Loucy (cell line): Measurements from ENCODE around the gene TLCD3B.

Experiments used
- H2AFZ ChIP-seq: fragments of 200-600 bp; sonication (generic); 2 replicates; pipeline ENCODE4 v1.6.0; 2016; ENCODE audit warnings: antibody characterized with exemption, mild to moderate bottlenecking, low read length, moderate library complexity
- H3F3A ChIP-seq: fragments of 200-600 bp; 2 replicates; pipeline ENCODE4 v1.6.0; 2016; ENCODE audit warnings: antibody characterized with exemption, low read depth, mild to moderate bottlenecking
- H3K27me3 ChIP-seq: fragments of 200-600 bp; sonication (generic); 2 replicates; pipeline ENCODE4 v1.6.1; 2014; ENCODE audit warnings: low read length, mild to moderate bottlenecking; ENCODE audit not compliant: insufficient read depth, poor library complexity, severe bottlenecking
- H3K36me3 ChIP-seq: fragments of 200-600 bp; sonication (generic); 2 replicates; pipeline ENCODE4 v1.6.1; 2016; ENCODE audit warnings: low read length; ENCODE audit not compliant: insufficient read depth
- H3K4me1 ChIP-seq: fragments of 200-600 bp; sonication (generic); 2 replicates; pipeline ENCODE4 v1.5.1; 2014; ENCODE audit warnings: low read length, mild to moderate bottlenecking; ENCODE audit not compliant: insufficient read depth, poor library complexity, severe bottlenecking
- H3K4me2 ChIP-seq: fragments of 200-600 bp; sonication (generic); 2 replicates; pipeline ENCODE4 v1.6.0; 2014; ENCODE audit warnings: antibody characterized with exemption, low read length, low read depth, mild to moderate bottlenecking; ENCODE audit not compliant: poor library complexity, severe bottlenecking
- H3K4me3 ChIP-seq: fragments of 200-600 bp; sonication (generic); 2 replicates; pipeline ENCODE4 v1.5.1; 2014; ENCODE audit warnings: low read length, mild to moderate bottlenecking, mixed read lengths; ENCODE audit not compliant: poor library complexity, severe bottlenecking
- H3K79me2 ChIP-seq: fragments of 200-600 bp; sonication (generic); 2 replicates; pipeline ENCODE4 v1.6.1; 2014; ENCODE audit warnings: low read length; ENCODE audit not compliant: insufficient read depth
- H3K9ac ChIP-seq: fragments of 200-600 bp; sonication (generic); 2 replicates; pipeline ENCODE4 v1.6.0; 2014; ENCODE audit warnings: mild to moderate bottlenecking, low read depth, low read length, moderate library complexity; ENCODE audit not compliant: poor library complexity, severe bottlenecking
- H3K9me2 ChIP-seq: fragments of 200-600 bp; sonication (generic); replicated peaks from 2 replicates; pipeline ENCODE4 v1.6.1; 2016; ENCODE audit warnings: low read depth, low read length, mixed read lengths
- H3K9me3 ChIP-seq: fragments of 200-600 bp; sonication (generic); 2 replicates; pipeline ENCODE4 v1.6.1; 2014; ENCODE audit warnings: mild to moderate bottlenecking, antibody characterized with exemption, low read length, low read depth; ENCODE audit not compliant: insufficient read depth
- H4K20me1 ChIP-seq: fragments of 200-600 bp; sonication (generic); 2 replicates; pipeline ENCODE4 v1.6.0; 2014; ENCODE audit warnings: antibody characterized with exemption, low read length, mild to moderate bottlenecking; ENCODE audit not compliant: insufficient read depth, poor library complexity, severe bottlenecking
- CTCF ChIP-seq: fragments of 200-600 bp; sonication (generic); conservative IDR thresholded peaks from 2 replicates; pipeline ENCODE4 v1.5.1; 2014; ENCODE audit warnings: mild to moderate bottlenecking, antibody characterized with exemption, low read length
- EZH2phosphoT487 ChIP-seq: fragments of 200-600 bp; IDR thresholded peaks from 2 replicates; pipeline ENCODE4 v1.6.1; 2018; ENCODE audit warnings: antibody characterized with exemption, mild to moderate bottlenecking, moderate library complexity, borderline replicate concordance

TLCD3B gene

DNA sequence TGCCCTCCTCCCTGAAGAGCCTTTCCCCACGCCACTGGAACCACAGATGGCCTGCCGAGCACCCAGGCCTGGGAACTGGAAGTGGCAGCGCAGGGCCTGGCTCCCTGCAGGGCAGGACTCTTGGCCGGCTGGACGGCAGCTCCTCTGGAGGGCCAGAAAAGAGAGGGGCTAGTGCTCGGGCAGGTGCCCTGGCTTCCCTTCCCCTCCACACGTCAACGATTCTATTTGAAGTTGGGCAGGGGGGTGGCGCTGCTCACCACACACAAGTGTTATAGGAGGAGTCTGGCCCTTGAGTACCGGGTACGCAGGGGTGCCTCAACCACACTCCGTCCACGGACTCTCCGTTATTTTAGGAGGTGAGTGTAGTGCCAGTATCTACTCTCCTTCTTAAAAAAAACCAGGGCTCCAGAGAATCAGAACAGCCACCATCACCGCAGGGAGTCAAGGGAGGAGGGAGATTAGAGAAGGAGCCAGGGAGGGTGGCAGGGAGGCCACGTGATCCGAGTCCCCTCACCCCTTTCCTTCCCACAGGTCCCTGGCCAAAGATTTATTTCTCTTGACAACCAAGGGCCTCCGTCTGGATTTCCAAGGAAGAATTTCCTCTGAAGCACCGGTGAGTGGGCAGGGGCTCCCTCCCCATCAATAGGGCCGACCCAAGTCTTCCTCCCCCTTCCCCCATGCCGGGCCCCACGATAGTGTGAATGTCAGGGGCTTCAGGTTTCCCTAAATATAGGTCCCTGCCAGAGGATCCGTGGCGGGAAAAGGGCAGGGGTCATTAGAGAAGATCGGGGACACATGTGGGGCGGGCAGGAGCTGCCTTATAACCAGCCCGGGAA, 33.0 kb upstream of the TLCD3B start:
- Histone ChIP-seq H3K27me3 (peaks cover 6% of the 10 kb centered on the region), H4K20me1 (peaks cover 33% of the 10 kb centered on the region), H3K79me2 (peaks cover 57% of the 10 kb centered on the region), H3K9me2 (no peaks in the 10 kb centered on the region), H3K4me3 (peak overlapping the region; percentile 84), H3K9ac (peak overlapping the region; percentile 99), H3F3A (no peaks in the 10 kb centered on the region), H3K4me1 (peaks cover 40% of the 10 kb centered on the region), H2AFZ (peak overlapping the region; percentile 71; the same call in 1 of the 2 replicates), H3K4me2 (peak overlapping the region; percentile 82), H3K36me3 (peaks cover 30% of the 10 kb centered on the region), H3K9me3 (no peaks in the 10 kb centered on the region)
- TF ChIP-seq EZH2phosphoT487: no peak
- peak; percentile 57 for TF ChIP-seq CTCF

DNA sequence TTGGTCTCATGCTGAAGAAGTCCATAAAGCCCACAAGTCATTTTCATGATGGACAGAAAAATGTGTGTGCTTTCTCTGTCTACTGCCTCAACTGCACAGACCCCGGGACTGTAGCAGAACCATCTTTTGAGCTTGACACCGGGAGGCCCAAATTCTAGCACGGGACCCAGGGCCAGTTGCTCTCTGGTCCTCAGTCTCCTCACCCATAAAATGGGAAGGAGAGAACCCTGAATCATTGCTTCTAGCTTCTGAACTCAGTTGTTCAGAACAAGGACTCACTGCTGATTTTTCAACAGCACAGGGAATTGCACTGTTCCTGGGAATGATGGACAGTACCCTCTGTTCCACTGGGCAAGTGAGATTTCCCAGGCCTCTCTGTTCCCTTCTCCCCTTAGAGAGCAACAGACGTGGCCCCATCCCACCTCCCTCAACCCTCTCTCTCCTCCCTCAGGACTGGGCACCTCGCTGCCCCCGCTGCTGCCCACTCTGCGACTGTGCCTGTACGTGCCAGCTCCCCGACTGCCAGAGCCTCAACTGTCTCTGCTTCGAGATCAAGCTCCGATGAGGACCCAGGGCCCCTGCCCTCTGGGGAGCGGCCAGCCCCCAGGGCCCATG, 32.3 kb upstream of the TLCD3B start:
- H3K9me3 ChIP-seq: no peaks in the 10 kb centered on the region
- H3K27me3 ChIP-seq: peaks cover 6% of the 10 kb centered on the region
- H3K4me2 ChIP-seq: peak overlapping the region; percentile 82
- peaks cover 26% of the 10 kb centered on the region for H4K20me1 ChIP-seq
- H3K79me2 ChIP-seq: peaks cover 50% of the 10 kb centered on the region
- H3K9ac ChIP-seq: peak overlapping the region; percentile 99
- no peak overlapping the region for H2AFZ ChIP-seq
- peak overlapping the region; percentile 84 for H3K4me3 ChIP-seq
- H3K36me3 ChIP-seq: peaks cover 23% of the 10 kb centered on the region
- H3K4me1 ChIP-seq: peaks cover 35% of the 10 kb centered on the region
- TF ChIP-seq EZH2phosphoT487 (no peak), CTCF (no peak)
- H3F3A ChIP-seq: no peaks in the 10 kb centered on the region
- H3K9me2 ChIP-seq: no peaks in the 10 kb centered on the region

DNA sequence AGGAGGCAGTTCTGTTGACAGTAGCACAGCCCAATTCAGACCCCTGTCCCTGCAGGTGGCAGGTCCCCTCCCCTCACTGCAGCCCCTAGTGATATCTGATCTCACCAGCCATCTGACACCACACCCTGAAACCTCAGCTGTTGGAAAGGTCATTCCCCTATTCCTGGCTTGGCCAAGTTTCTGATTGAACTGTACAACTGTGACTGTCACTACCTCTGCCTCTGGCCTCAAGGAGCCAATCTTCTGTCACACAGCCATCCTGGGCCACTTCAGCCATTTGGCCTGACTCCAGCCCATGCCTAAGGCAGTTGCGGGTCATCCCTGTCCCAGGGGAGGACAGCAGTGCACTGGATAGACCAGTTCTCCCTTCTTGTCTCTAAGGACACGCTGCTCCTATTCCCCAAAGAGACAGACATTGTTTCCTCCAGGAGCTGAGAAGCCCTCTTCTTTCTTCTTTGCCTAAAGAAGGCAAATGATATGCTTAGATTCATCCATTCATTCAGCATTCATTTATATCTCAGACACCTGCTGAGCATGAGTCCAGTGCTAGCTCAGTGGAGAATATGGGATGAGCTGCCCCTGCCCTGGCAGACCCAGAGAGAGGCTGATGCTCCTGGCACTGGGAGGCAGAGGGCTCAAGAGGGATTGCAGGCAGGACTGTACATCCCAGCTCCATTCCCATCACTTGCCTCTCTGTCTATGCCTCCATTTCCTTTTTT, 29.9 kb upstream of the TLCD3B start:
- H3K9me2 ChIP-seq: no peaks in the 10 kb centered on the region
- TF ChIP-seq EZH2phosphoT487: no peak
- no peak for TF ChIP-seq CTCF
- H4K20me1 ChIP-seq: peaks cover 3% of the 10 kb centered on the region
- no peak overlapping the region for H3K4me2 ChIP-seq
- peaks cover 18% of the 10 kb centered on the region for H3K4me1 ChIP-seq
- no peak overlapping the region for H2AFZ ChIP-seq
- H3K4me3 ChIP-seq: no peak overlapping the region
- H3F3A ChIP-seq: no peaks in the 10 kb centered on the region
- H3K9me3 ChIP-seq: no peaks in the 10 kb centered on the region
- H3K36me3 ChIP-seq: peaks cover 3% of the 10 kb centered on the region; the same call in 1 of the 2 replicates
- H3K79me2 ChIP-seq: peaks cover 26% of the 10 kb centered on the region
- H3K27me3 ChIP-seq: peaks cover 6% of the 10 kb centered on the region
- no peak overlapping the region for H3K9ac ChIP-seq
